Sigmoid colon (tissue), 4 donors: ENCODE measurements around the gene ZNF439.

Source experiments
- POLR2AphosphoS5 ChIP-seq, 4 donors: sonication (generic); formaldehyde crosslinking; IDR thresholded peaks; one replicate each; pipeline ENCODE4 v1.6.1; 2017; ENCODE audit warnings: antibody characterized with exemption in 4 of 4
- TF ChIP-seq, protein P1 (sequence below), 4 experiments: fragments of 450-650 bp in 3 of 4; fragments of 200-600 bp in 1 of 4; IDR thresholded peaks; one replicate each; pipeline ENCODE4 v1.5.1; 2016 to 2019; ENCODE audit warnings: antibody characterized with exemption in 4 of 4, mild to moderate bottlenecking in 3 of 4, moderate library complexity in 2 of 4

DNA sequence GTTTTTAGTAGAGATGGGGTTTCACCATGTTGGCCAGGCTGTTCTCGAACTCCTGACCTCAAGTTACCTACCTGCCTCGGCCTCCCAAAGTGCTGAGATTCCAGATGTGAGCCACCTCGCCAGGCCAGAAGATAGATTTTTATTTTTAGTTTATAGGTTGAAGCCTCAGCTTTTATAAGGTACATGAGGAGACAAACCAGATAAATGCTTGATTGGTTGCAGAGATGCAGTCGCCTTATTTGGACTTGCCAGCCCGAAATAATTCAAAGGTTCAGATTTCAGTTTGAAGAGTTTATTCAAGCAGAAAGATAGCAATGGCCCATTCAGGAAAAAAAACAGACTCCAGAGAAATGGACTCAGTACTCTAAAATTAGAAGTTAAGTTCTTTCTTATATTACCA lies 42.1 kb downstream of the ZNF439 start:
- TF ChIP-seq, protein P1, sequence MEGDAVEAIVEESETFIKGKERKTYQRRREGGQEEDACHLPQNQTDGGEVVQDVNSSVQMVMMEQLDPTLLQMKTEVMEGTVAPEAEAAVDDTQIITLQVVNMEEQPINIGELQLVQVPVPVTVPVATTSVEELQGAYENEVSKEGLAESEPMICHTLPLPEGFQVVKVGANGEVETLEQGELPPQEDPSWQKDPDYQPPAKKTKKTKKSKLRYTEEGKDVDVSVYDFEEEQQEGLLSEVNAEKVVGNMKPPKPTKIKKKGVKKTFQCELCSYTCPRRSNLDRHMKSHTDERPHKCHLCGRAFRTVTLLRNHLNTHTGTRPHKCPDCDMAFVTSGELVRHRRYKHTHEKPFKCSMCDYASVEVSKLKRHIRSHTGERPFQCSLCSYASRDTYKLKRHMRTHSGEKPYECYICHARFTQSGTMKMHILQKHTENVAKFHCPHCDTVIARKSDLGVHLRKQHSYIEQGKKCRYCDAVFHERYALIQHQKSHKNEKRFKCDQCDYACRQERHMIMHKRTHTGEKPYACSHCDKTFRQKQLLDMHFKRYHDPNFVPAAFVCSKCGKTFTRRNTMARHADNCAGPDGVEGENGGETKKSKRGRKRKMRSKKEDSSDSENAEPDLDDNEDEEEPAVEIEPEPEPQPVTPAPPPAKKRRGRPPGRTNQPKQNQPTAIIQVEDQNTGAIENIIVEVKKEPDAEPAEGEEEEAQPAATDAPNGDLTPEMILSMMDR (IDR thresholded peaks at IDR 0.05), result no peak
- peak; percentile 42 to 79 (median 58) for TF ChIP-seq POLR2AphosphoS5 (IDR thresholded peaks at IDR 0.05)
